ENCODE data around the gene UVSSA.

Gene UVSSA

DNA sequence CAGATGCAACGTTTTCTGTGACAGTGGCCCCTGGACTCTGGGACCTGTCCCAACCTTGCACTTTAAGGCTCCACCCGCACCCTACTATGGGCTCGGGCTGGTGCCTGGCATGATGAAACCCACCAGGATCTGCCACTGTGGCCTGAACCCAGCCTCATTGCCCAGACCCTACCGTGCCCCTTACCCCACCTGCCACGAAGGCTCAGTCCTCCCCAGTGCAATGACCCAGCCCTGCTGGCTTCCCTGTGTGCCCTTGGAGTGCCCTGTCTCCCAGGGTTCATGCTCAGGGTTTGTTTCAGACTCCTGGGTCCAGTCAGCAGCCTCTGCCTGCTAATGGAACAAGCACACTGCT lies 3.1 kb downstream of the UVSSA start:
- Mint-ChIP-seq H3K27ac (peak overlapping the region; percentile 26), H3K9me3 (no peaks in the 10 kb centered on the region), H3K27me3 (ENCODE audit: low read depth, poor library complexity) (peaks cover 3% of the 10 kb centered on the region), H3K4me1 (peaks cover 43% of the 10 kb centered on the region), H3K4me3 (no peak overlapping the region), H3K36me3 (ENCODE audit: low read depth) (peaks cover 15% of the 10 kb centered on the region)
- TF ChIP-seq, protein P1, sequence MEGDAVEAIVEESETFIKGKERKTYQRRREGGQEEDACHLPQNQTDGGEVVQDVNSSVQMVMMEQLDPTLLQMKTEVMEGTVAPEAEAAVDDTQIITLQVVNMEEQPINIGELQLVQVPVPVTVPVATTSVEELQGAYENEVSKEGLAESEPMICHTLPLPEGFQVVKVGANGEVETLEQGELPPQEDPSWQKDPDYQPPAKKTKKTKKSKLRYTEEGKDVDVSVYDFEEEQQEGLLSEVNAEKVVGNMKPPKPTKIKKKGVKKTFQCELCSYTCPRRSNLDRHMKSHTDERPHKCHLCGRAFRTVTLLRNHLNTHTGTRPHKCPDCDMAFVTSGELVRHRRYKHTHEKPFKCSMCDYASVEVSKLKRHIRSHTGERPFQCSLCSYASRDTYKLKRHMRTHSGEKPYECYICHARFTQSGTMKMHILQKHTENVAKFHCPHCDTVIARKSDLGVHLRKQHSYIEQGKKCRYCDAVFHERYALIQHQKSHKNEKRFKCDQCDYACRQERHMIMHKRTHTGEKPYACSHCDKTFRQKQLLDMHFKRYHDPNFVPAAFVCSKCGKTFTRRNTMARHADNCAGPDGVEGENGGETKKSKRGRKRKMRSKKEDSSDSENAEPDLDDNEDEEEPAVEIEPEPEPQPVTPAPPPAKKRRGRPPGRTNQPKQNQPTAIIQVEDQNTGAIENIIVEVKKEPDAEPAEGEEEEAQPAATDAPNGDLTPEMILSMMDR (IDR thresholded peaks at IDR 0.05): no peak
- no peak for DNase-seq

DNA sequence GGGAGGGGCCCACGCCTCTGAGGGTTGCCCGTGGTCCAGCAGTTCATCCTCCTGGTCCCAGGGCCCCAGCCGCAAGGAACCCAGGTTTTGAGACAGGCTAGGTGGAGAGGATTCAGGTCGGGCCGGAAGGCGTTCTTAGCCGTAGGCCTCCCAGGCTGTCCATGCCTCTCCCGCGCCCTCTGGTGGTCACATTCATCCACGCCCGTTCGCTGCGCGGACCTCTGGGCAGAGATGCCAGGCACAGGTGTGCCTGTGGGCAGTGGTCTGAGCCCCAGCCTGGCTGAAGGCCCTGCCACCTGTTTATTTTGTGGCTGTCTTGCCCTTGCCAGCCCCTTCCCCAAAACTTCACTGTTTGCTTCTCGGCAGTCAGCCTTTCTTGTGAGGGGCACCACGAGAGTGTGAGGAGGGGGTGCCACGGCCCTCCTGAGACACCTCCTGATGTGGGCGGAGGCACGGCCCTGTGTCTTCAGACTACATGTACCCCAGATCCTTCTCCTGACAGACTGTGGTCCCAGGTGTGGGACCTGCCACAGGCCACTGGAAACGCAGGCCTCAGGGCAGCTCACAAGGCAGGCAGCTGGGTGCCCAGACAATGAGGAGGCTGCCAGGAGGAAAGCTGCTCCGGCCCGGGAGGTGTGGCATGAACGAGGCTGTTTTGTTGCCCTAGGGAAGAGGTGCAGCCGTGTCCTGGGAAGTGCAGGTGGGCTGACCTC lies 5.0 kb downstream of the UVSSA start:
- peak; percentile 93 for DNase-seq
- Mint-ChIP-seq H3K27me3 (ENCODE audit: low read depth, poor library complexity) (peaks cover 3% of the 10 kb centered on the region), H3K27ac (no peak overlapping the region), H3K36me3 (ENCODE audit: low read depth) (peaks cover 20% of the 10 kb centered on the region), H3K4me3 (no peak overlapping the region), H3K4me1 (peaks cover 41% of the 10 kb centered on the region), H3K9me3 (no peaks in the 10 kb centered on the region)
- TF ChIP-seq, protein P1 (IDR thresholded peaks at IDR 0.05): peak; percentile 93

DNA sequence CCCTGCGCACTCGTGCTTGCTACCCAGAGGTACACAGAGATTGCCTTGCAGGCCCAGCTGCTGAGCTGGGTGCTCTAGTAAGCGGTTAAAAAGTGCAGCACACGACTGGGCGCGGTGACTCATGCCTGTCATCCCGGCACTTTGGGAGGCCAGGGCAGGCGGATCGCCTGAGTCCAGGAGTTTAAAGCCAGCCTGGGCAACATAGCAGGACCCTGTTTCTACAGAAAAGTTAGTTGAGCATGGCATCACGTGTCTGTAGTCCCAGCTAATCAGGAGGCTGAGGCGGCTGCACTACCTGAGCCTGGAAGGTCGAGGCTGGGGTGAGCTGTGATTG lies 5.5 kb downstream of the UVSSA start:
- peaks cover 20% of the 10 kb centered on the region for H3K36me3 Mint-ChIP-seq (ENCODE audit: low read depth)
- no peak for DNase-seq
- no peak overlapping the region for H3K27ac Mint-ChIP-seq
- no peaks in the 10 kb centered on the region for H3K9me3 Mint-ChIP-seq
- no peak overlapping the region for H3K4me3 Mint-ChIP-seq
- H3K4me1 Mint-ChIP-seq: peaks cover 40% of the 10 kb centered on the region
- peaks cover 3% of the 10 kb centered on the region for H3K27me3 Mint-ChIP-seq (ENCODE audit: low read depth, poor library complexity)
- TF ChIP-seq, protein P1 (IDR thresholded peaks at IDR 0.05): no peak

DNA sequence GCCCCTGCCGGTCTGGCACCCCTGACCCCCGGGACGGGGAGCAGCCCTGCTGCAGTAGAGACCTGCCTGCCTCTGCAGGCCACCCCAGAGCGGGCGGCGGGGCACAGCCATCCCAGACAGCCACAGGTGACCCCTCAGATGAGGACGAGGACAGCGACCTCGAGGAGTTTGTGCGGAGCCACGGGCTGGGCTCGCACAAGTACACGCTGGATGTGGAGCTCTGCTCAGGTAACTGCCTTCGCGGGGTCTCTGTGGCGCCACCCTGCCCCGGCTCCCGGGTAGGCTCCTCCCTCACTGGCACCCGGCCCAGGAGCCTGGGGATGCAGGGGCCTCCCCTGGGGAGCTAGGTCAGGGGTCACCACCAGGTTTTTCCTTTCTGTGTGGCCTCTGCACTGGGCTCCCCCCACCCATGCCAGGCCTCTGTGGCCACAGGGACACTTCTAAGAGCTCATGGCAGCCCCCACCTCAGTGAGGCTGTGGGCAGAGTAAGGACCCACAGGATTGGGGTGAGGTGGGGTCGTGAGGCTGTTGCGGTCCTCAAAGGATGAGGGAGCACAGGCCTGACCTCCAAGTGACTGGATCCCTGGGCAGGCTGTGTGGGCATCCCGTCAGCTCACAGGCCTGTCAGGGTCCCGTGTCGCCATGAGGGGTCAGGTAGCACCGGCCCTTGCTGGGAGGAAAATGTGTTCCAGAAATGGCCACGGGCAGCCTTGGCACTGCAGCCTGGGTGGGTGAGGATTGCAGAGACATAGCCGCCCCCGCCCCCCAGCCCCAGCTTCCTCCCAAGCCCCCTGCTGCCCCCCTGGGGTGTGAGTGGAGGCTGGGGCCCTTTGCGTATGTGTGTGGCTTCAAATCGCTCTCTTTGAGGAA lies 6.4 kb downstream of the UVSSA start:
- peaks cover 31% of the 10 kb centered on the region for H3K4me1 Mint-ChIP-seq
- peaks cover 3% of the 10 kb centered on the region for H3K27me3 Mint-ChIP-seq (ENCODE audit: low read depth, poor library complexity)
- H3K27ac Mint-ChIP-seq: no peak overlapping the region
- TF ChIP-seq, protein P1 (IDR thresholded peaks at IDR 0.05): no peak
- peaks cover 19% of the 10 kb centered on the region for H3K36me3 Mint-ChIP-seq (ENCODE audit: low read depth)
- DNase-seq: no peak
- no peaks in the 10 kb centered on the region for H3K9me3 Mint-ChIP-seq
- H3K4me3 Mint-ChIP-seq: no peak overlapping the region

DNA sequence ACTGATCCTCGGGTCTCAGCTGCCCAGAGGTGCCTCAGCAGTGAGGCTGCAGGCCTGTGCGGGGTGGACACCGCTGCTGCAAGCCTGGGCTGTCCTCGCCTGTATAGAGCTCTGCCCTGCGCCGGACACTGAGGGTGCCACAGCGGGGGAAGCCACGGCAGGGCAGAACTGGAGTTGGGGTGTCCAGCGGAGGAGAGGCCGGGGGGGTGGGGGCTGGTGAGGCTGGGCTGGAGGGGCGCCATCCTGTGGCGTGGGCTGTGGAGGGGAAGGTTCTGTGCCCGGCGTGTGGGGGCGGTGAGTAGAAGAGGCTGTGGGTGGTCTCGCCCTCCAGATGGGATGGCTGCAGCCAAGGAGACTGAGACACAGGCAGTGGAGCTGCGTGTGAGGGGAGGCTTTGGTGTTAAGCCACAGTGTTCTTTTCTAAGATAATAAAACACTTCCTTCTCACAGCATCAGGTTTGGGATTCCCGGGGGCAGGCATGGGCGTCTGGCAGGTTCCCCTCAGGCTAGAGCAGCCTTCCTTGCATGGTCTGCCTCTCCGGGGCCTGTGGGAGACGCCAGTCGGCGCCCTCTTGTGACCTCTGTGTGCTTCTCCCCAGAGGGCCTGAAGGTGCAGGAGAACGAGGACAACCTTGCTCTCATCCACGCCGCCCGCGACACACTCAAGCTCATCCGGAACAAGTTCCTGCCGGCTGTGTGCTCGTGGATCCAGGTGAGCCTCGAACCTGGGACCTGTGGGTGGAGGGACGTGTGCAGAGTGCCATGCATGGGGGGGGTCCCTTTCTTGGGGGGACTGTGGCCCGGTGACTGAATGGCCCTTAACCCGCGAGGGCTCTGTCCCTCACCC lies 7.4 kb downstream of the UVSSA start:
- TF ChIP-seq, protein P1 (IDR thresholded peaks at IDR 0.05): no peak
- Mint-ChIP-seq H3K36me3 (ENCODE audit: low read depth) (peaks cover 11% of the 10 kb centered on the region), H3K9me3 (no peaks in the 10 kb centered on the region), H3K27me3 (ENCODE audit: low read depth, poor library complexity) (peaks cover 3% of the 10 kb centered on the region), H3K4me1 (peaks cover 22% of the 10 kb centered on the region), H3K27ac (no peak overlapping the region), H3K4me3 (no peak overlapping the region)
- no peak for DNase-seq
